Activated CD4-positive, alpha-beta T cell treated with anti-CD3 and anti-CD28 coated beads for 36 hours (primary cell): ENCODE results near the gene NECTIN3. TPM values are rescaled to one million over a fixed set of nuclear protein-coding genes. Genes with fewer than 3 reads are reported as not detected.
A peak's percentile ranks its signal among the peaks of the same experiment; 100 is the strongest.

Experiments
- ATAC-seq: fragments of 200-7000 bp; cut with Tn5 transposase; one replicate; pipeline ENCODE4 v1.10.0; 2021; ENCODE audit warnings: mild to moderate bottlenecking, moderate library complexity
- CTCF ChIA-PET: fragments of 350-600 bp; sonication (Branson Sonifier 250); formaldehyde crosslinking; loops from one replicate; lab custom pipeline; 2021; ENCODE audit warnings: antibody characterized with exemption; lab: Charles Lee
- POLR2A ChIA-PET: fragments of 350-600 bp; sonication (Branson Sonifier 250); formaldehyde crosslinking; loops from one replicate; lab custom pipeline; 2021; ENCODE audit warnings: antibody characterized with exemption, inconsistent platforms; lab: Charles Lee
- DNase-seq: peaks from one replicate; pipeline ENCODE4 v3.0.0-alpha.2; 2020
- H3K27ac Mint-ChIP-seq: one replicate; pipeline ENCODE4 v1.8.0; 2021; ENCODE audit warnings: mixed read lengths
- H3K27me3 Mint-ChIP-seq: one replicate; pipeline ENCODE4 v1.8.0; 2021; ENCODE audit warnings: mixed read lengths
- H3K36me3 Mint-ChIP-seq: one replicate; pipeline ENCODE4 v1.8.0; 2021; ENCODE audit warnings: low read depth, mixed read lengths
- H3K4me1 Mint-ChIP-seq: one replicate; pipeline ENCODE4 v1.8.0; 2021; ENCODE audit warnings: mixed read lengths
- H3K4me3 Mint-ChIP-seq: one replicate; pipeline ENCODE4 v1.8.0; 2021; ENCODE audit warnings: mild to moderate bottlenecking, moderate library complexity, mixed read lengths
- H3K9me3 Mint-ChIP-seq: one replicate; pipeline ENCODE4 v1.8.0; 2021; ENCODE audit warnings: low read depth, mixed read lengths
- intact Hi-C, 2 experiments: fragments of 100-400 bp; cut with DNase I in 1 of 2; cut with micrococcal nuclease in 1 of 2; formaldehyde crosslinking; loops; one replicate each; pipeline versions ENCODE4 v1.14.2 to v1.15.1; 2022 to 2024; cut with DNase I, micrococcal nuclease
- total RNA-seq, 2 experiments: library from RNA; stranded (reverse); gene quantifications; one replicate each; pipeline ENCODE4 v1.2.3, GENCODE V29; 2021

Gene NECTIN3
- total RNA-seq, 2 experiments from 2014 or later: 5.1 to 5.9 TPM

GRCh38 chr3:111152496-111152895, 80.9 kb downstream of the NECTIN3 start:
- Mint-ChIP-seq H3K27me3 (no peaks in the 10 kb centered on the region), H3K4me3 (no peak overlapping the region), H3K4me1 (no peaks in the 10 kb centered on the region), H3K9me3 (no peaks in the 10 kb centered on the region), H3K27ac (no peak overlapping the region), H3K36me3 (no peaks in the 10 kb centered on the region)
- ChIA-PET CTCF (interaction anchor here (1.3 kb wide), 1 partner anchor 14 kb away, joined by 3 read pairs; no protein-coding TSS in a partner anchor), POLR2A (no interaction called here)
- DNase-seq: no peak
- intact Hi-C loops: no loop called here
- ATAC-seq: no peak

- Mint-ChIP-seq H3K36me3 (no peaks in the 10 kb centered on the region), H3K27me3 (no peaks in the 10 kb centered on the region), H3K4me1 (no peaks in the 10 kb centered on the region), H3K9me3 (no peaks in the 10 kb centered on the region), H3K4me3 (no peak overlapping the region), H3K27ac (no peak overlapping the region)
- POLR2A ChIA-PET: no interaction called here
- CTCF ChIA-PET: interaction anchor here (0.5 kb wide), 1 partner anchor 315 kb away, joined by 3 read pairs; no protein-coding TSS in a partner anchor
- ATAC-seq (no peak), DNase-seq (no peak)
- intact Hi-C loops: no loop called here
Measured at GRCh38 chr3:111156517-111156916, 84.9 kb downstream of the NECTIN3 start.

GRCh38 chr3:111159391-111159790, 87.8 kb downstream of the NECTIN3 start:
- no peak overlapping the region for H3K27ac Mint-ChIP-seq
- ChIA-PET POLR2A (no interaction called here), CTCF (no interaction called here)
- H3K4me1 Mint-ChIP-seq: no peaks in the 10 kb centered on the region
- intact Hi-C loops: no loop called here
- peak; percentile 7 for DNase-seq
- H3K36me3 Mint-ChIP-seq: no peaks in the 10 kb centered on the region
- no peaks in the 10 kb centered on the region for H3K27me3 Mint-ChIP-seq
- no peaks in the 10 kb centered on the region for H3K9me3 Mint-ChIP-seq
- no peak for ATAC-seq
- H3K4me3 Mint-ChIP-seq: no peak overlapping the region

GRCh38 chr3:111164621-111165020, 93.0 kb downstream of the NECTIN3 start:
- CTCF ChIA-PET: no interaction called here
- no peak overlapping the region for H3K27ac Mint-ChIP-seq

GRCh38 chr3:111165411-111165810, 93.8 kb downstream of the NECTIN3 start:
- ATAC-seq: no peak
- no peak for DNase-seq
- no peak overlapping the region for H3K27ac Mint-ChIP-seq
- intact Hi-C loops: no loop called here
- H3K27me3 Mint-ChIP-seq: peaks cover 3% of the 10 kb centered on the region
- H3K36me3 Mint-ChIP-seq: no peaks in the 10 kb centered on the region
- H3K9me3 Mint-ChIP-seq: no peaks in the 10 kb centered on the region
- CTCF ChIA-PET: interaction anchor here (1.0 kb wide), 1 partner anchor 12 kb away, joined by 3 read pairs; no protein-coding TSS in a partner anchor
- H3K4me1 Mint-ChIP-seq: no peaks in the 10 kb centered on the region
- no peak overlapping the region for H3K4me3 Mint-ChIP-seq
- POLR2A ChIA-PET: no interaction called here

More at GRCh38 chr3:111164621-111165020, 93.0 kb downstream of the NECTIN3 start:
- Mint-ChIP-seq H3K4me3 (no peak overlapping the region), H3K27me3 (peaks cover 3% of the 10 kb centered on the region), H3K4me1 (no peaks in the 10 kb centered on the region), H3K36me3 (no peaks in the 10 kb centered on the region), H3K9me3 (no peaks in the 10 kb centered on the region)
- no peak for DNase-seq
- intact Hi-C loops: no loop called here
- no peak for ATAC-seq
- POLR2A ChIA-PET: no interaction called here

GRCh38 chr3:111173328-111173900, 101.8 kb downstream of the NECTIN3 start:
- CTCF ChIA-PET: no interaction called here
- H3K9me3 Mint-ChIP-seq: no peaks in the 10 kb centered on the region
- no peak overlapping the region for H3K4me3 Mint-ChIP-seq
- no peak for DNase-seq
- H3K27ac Mint-ChIP-seq: no peak overlapping the region
- no peak for ATAC-seq
- no peaks in the 10 kb centered on the region for H3K36me3 Mint-ChIP-seq
- no peaks in the 10 kb centered on the region for H3K4me1 Mint-ChIP-seq
- POLR2A ChIA-PET: no interaction called here
- intact Hi-C loops: no loop called here
- no peaks in the 10 kb centered on the region for H3K27me3 Mint-ChIP-seq

- CTCF ChIA-PET: no interaction called here
- no peaks in the 10 kb centered on the region for H3K36me3 Mint-ChIP-seq
- H3K4me1 Mint-ChIP-seq: no peaks in the 10 kb centered on the region
- POLR2A ChIA-PET: no interaction called here
- no peak overlapping the region for H3K4me3 Mint-ChIP-seq
- H3K27ac Mint-ChIP-seq: no peak overlapping the region
- no peak for ATAC-seq
- H3K27me3 Mint-ChIP-seq: no peaks in the 10 kb centered on the region
- intact Hi-C loops: no loop called here
- no peaks in the 10 kb centered on the region for H3K9me3 Mint-ChIP-seq
- DNase-seq: no peak
Measured at GRCh38 chr3:111173906-111174305, 102.3 kb downstream of the NECTIN3 start.

GRCh38 chr3:111190518-111190917, 118.9 kb downstream of the NECTIN3 start:
- no peaks in the 10 kb centered on the region for H3K9me3 Mint-ChIP-seq
- ChIA-PET POLR2A (no interaction called here), CTCF (interaction anchor here (0.6 to 1.2 kb wide), 3 partner anchors 10 to 292 kb away, joined by 3 read pairs; no protein-coding TSS in a partner anchor)
- intact Hi-C loops: no loop called here
- no peaks in the 10 kb centered on the region for H3K36me3 Mint-ChIP-seq
- no peaks in the 10 kb centered on the region for H3K4me1 Mint-ChIP-seq
- no peak for DNase-seq
- ATAC-seq: no peak
- H3K4me3 Mint-ChIP-seq: no peak overlapping the region
- H3K27me3 Mint-ChIP-seq: no peaks in the 10 kb centered on the region
- no peak overlapping the region for H3K27ac Mint-ChIP-seq

- ChIA-PET CTCF (interaction anchor here (0.6 to 1.2 kb wide), 2 partner anchors 13 to 420 kb away, joined by 3 read pairs; no protein-coding TSS in a partner anchor), POLR2A (no interaction called here)
- H3K27me3 Mint-ChIP-seq: no peaks in the 10 kb centered on the region
- H3K4me1 Mint-ChIP-seq: no peaks in the 10 kb centered on the region
- no peak overlapping the region for H3K27ac Mint-ChIP-seq
- DNase-seq (no peak), ATAC-seq (no peak)
- H3K36me3 Mint-ChIP-seq: no peaks in the 10 kb centered on the region
- intact Hi-C loops: no loop called here
- no peak overlapping the region for H3K4me3 Mint-ChIP-seq
- no peaks in the 10 kb centered on the region for H3K9me3 Mint-ChIP-seq
Measured at GRCh38 chr3:111193472-111193871, 121.9 kb downstream of the NECTIN3 start.

GRCh38 chr3:111194048-111194447, 122.4 kb downstream of the NECTIN3 start:
- Mint-ChIP-seq H3K4me3 (no peak overlapping the region), H3K27me3 (no peaks in the 10 kb centered on the region), H3K4me1 (no peaks in the 10 kb centered on the region), H3K9me3 (no peaks in the 10 kb centered on the region), H3K27ac (no peak overlapping the region), H3K36me3 (no peaks in the 10 kb centered on the region)
- intact Hi-C loops: loop anchor here in 1 of 2 experiments (1.0 kb wide), 1 partner anchor 83 kb away; no protein-coding TSS in a partner anchor
- ATAC-seq (no peak), DNase-seq (no peak)
- POLR2A ChIA-PET: no interaction called here
- CTCF ChIA-PET: interaction anchor here (1.2 kb wide), 1 partner anchor 13 kb away, joined by 3 read pairs; no protein-coding TSS in a partner anchor

GRCh38 chr3:111197485-111197884, 125.9 kb downstream of the NECTIN3 start:
- POLR2A ChIA-PET: no interaction called here
- ATAC-seq: no peak
- no peak for DNase-seq
- H3K4me1 Mint-ChIP-seq: no peaks in the 10 kb centered on the region
- no peaks in the 10 kb centered on the region for H3K36me3 Mint-ChIP-seq
- H3K27ac Mint-ChIP-seq: no peak overlapping the region
- no peak overlapping the region for H3K4me3 Mint-ChIP-seq
- CTCF ChIA-PET: no interaction called here
- intact Hi-C loops: no loop called here
- no peaks in the 10 kb centered on the region for H3K9me3 Mint-ChIP-seq
- H3K27me3 Mint-ChIP-seq: no peaks in the 10 kb centered on the region

- CTCF ChIA-PET: interaction anchor here (1.0 to 1.1 kb wide), 2 partner anchors 9 to 12 kb away, joined by 3 read pairs; no protein-coding TSS in a partner anchor
- DNase-seq (no peak), ATAC-seq (no peak)
- Mint-ChIP-seq H3K27ac (no peak overlapping the region), H3K27me3 (no peaks in the 10 kb centered on the region), H3K9me3 (no peaks in the 10 kb centered on the region), H3K36me3 (no peaks in the 10 kb centered on the region), H3K4me3 (no peak overlapping the region), H3K4me1 (no peaks in the 10 kb centered on the region)
- POLR2A ChIA-PET: no interaction called here
- intact Hi-C loops: no loop called here
Measured at GRCh38 chr3:111200027-111200426, 128.4 kb downstream of the NECTIN3 start.
